Bronchial epithelial cell (primary cell): ENCODE results near the gene ZCCHC3. TPM values are rescaled to one million over a fixed set of nuclear protein-coding genes. Genes with fewer than 3 reads are reported as not detected.

Source experiments
- DNase-seq: peaks from one replicate; pipeline ENCODE4 v3.0.0-alpha.2; 2010; ENCODE audit warnings: low read depth
- FAIRE-seq: peaks from 2 replicates; lab custom pipeline; 2011; peaks lifted over from hg19 to GRCh38; lab: Jason Lieb, UNC
- H3K27me3 ChIP-seq: 2 replicates; pipeline ENCODE4 v1.5.1; 2011; ENCODE audit warnings: low read length; ENCODE audit not compliant: control insufficient read depth, insufficient read depth
- H3K36me3 ChIP-seq: 2 replicates; pipeline ENCODE4 v1.5.1; 2011; ENCODE audit warnings: low read length; ENCODE audit not compliant: control insufficient read depth, insufficient read depth
- H3K4me3 ChIP-seq: 2 replicates; pipeline ENCODE4 v1.5.1; 2011; ENCODE audit warnings: mild to moderate bottlenecking, low read depth, low read length, control low read depth
- total RNA-seq: library from RNA; depleted of rRNA; stranded (reverse); fragments of >200 nt; gene quantifications from 2 replicates; pipeline ENCODE4 v1.2.1, GENCODE V29; 2014
- TF ChIP-seq, protein P1 (sequence below): IDR thresholded peaks from 2 replicates; pipeline ENCODE4 v1.5.1; 2011; ENCODE audit warnings: mild to moderate bottlenecking, moderate library complexity, low read length, control low read depth, inconsistent platforms; ENCODE audit not compliant: insufficient read depth, severe bottlenecking

Gene ZCCHC3
- total RNA-seq, 1 donor from 2014 or later = 9.7 TPM

DNA sequence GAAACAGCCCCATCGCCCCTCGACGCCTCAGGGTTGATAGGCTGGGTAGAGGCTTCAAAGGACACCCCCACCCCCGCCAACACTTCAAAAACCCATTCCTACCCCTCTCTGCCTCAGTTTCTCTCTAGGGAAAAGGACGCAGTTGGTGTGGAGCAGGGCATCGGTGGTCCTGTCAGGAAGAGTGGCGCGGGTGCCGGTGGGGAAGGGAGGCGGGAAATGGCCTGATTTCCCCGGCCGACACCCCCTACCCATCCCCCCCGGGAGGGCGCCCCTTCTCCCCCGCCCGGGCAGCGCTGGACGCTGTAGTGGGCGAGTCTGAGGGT is 49.9 kb downstream of the ZCCHC3 start:
- FAIRE-seq (no peak), DNase-seq (no peak)
- H3K4me3 ChIP-seq = peak overlapping the region; percentile 81
- H3K36me3 ChIP-seq = no peaks in the 10 kb centered on the region
- TF ChIP-seq, protein P1, sequence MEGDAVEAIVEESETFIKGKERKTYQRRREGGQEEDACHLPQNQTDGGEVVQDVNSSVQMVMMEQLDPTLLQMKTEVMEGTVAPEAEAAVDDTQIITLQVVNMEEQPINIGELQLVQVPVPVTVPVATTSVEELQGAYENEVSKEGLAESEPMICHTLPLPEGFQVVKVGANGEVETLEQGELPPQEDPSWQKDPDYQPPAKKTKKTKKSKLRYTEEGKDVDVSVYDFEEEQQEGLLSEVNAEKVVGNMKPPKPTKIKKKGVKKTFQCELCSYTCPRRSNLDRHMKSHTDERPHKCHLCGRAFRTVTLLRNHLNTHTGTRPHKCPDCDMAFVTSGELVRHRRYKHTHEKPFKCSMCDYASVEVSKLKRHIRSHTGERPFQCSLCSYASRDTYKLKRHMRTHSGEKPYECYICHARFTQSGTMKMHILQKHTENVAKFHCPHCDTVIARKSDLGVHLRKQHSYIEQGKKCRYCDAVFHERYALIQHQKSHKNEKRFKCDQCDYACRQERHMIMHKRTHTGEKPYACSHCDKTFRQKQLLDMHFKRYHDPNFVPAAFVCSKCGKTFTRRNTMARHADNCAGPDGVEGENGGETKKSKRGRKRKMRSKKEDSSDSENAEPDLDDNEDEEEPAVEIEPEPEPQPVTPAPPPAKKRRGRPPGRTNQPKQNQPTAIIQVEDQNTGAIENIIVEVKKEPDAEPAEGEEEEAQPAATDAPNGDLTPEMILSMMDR = no peak
- H3K27me3 ChIP-seq = no peaks in the 10 kb centered on the region

DNA sequence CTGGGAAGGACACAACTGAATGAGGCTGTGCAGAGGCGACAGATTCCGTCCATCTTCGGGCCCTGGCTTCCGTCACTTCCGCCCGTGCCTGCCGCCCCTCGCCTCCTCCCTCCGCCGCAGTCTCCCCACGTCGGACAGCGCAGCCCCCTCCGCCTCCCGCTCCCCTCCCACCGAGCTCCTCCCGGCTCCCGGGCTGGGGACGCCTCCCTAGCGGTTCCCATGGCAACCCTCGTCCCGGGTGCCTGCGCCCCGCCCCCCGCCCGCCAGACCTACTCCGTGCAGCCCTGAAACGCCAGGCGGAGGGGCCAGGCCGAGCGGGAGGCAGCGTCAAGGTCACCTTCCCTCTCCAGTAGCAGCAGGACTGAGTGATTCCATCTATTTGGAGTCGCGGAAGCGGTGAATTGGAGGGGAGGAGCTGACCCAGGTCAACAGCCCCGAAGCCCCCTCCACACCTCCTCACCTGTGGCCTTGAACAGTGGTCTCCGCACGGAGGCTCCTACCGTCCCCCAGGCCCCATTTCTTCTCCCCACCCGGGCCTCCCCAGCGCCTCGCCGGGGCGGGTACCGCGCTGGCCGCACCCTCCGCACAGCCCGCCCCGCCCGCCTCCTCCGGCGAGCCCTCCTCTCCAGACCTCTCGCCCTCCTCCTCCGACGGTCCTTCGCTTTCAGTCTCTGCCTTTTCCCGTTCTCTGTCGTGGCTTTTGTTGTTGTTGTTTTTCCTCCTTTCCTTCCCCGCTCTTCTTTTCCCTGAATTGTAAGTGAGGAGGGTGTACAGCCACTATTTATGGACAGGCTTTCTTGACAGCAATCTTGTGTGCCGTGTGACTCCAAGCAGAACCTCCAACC is 50.5 kb downstream of the ZCCHC3 start:
- DNase-seq (peak; percentile 31), FAIRE-seq (no peak)
- Histone ChIP-seq H3K27me3 (no peaks in the 10 kb centered on the region), H3K4me3 (peak overlapping the region; percentile 81), H3K36me3 (no peaks in the 10 kb centered on the region)
- TF ChIP-seq, protein P1 = no peak

DNA sequence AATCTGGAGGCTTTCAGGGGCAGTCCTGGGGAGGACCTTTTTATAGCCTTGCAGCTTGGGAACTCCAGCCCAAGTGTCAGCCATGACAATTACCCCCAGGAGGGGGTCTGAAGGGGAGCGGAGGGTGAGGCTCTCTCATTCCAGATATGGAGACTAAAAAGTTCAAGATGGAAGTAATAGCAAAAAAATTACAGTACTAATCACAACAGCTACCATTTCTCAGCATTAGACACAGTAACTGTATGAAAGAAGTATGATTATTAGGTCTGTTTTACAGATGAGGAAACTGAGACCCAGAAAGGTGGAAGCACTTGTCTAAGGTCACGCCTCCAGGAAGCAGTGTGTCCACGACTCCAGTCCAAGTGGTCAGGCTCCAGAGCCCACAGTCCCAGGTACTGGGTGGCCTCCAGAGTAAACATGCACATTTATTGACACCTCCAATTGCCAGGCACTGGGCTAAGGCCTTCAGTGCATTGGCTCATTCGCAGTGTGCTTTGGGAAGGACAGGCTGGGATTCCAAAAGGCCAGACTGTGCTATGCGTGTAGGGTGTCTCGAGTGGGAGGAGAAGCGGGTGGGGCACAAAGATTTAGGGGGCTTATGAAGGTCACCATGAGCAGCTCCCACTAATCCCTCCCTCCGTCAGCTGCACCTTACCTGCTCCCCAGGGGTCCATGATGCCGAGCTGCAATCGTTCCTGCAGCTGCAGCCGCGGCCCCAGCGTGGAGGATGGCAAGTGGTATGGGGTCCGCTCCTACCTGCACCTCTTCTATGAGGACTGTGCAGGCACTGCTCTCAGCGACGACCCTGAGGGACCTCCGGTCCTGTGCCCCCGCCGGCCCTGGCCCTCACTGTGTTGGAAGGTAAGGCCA is 51.8 kb downstream of the ZCCHC3 start:
- no peak for FAIRE-seq
- Histone ChIP-seq H3K27me3 (no peaks in the 10 kb centered on the region), H3K4me3 (no peak overlapping the region), H3K36me3 (no peaks in the 10 kb centered on the region)
- TF ChIP-seq, protein P1 = no peak
- no peak for DNase-seq

Other genes with a start within 250 kb of the ZCCHC3 start
- gene DEFB125, start 209.9 kb upstream of the ZCCHC3 start, total RNA-seq = not detected in 2 replicates
- gene DEFB126, start 155.0 kb upstream of the ZCCHC3 start, total RNA-seq = not detected in 2 replicates
- not detected in 2 replicates for gene DEFB127, start 140.1 kb upstream of the ZCCHC3 start, total RNA-seq
- not detected in 2 replicates for gene DEFB128, start 107.9 kb upstream of the ZCCHC3 start, total RNA-seq
- not detected in 2 replicates for gene DEFB129, start 70.3 kb upstream of the ZCCHC3 start, total RNA-seq
- gene DEFB132, start 39.8 kb upstream of the ZCCHC3 start, total RNA-seq = not detected in 2 replicates
- gene C20orf96, start 6.8 kb upstream of the ZCCHC3 start, total RNA-seq = 0.64 and 0.79 TPM in 2 replicates
- gene SOX12, start 28.0 kb downstream of the ZCCHC3 start, total RNA-seq = 0.90 and 3.4 TPM in 2 replicates
- 2.1 and 4.4 TPM in 2 replicates for gene NRSN2, start 49.5 kb downstream of the ZCCHC3 start, total RNA-seq
- gene TRIB3, start 83.2 kb downstream of the ZCCHC3 start, total RNA-seq = 432 and 548 TPM in 2 replicates
- 178 and 202 TPM in 2 replicates for gene RBCK1, start 110.7 kb downstream of the ZCCHC3 start, total RNA-seq
- 30.0 and 35.8 TPM in 2 replicates for gene TBC1D20, start 165.0 kb downstream of the ZCCHC3 start, total RNA-seq
- 242 and 268 TPM in 2 replicates for gene CSNK2A1, start 246.2 kb downstream of the ZCCHC3 start, total RNA-seq